ENCODE data around the gene PKD1.

GRCh38 chr16:2083409-2083808, 52.3 kb downstream of the PKD1 start:
- TF ChIP-seq POLR2A (IDR thresholded peaks at IDR 0.05; ENCODE audit: extremely low read depth, insufficient read length) (no peak), CTCF (IDR thresholded peaks at IDR 0.05; ENCODE audit: low read depth, low read length) (no peak)

Data from NB4 (cell line).